Measurements from ENCODE around the gene ATP5ME. TPM values are rescaled to one million over a fixed set of nuclear protein-coding genes. Genes with fewer than 3 reads are reported as not detected.

Gene ATP5ME
- total RNA-seq, 4 donors from 2014 or later = 24.7 to 172 (median 91.5) TPM

DNA sequence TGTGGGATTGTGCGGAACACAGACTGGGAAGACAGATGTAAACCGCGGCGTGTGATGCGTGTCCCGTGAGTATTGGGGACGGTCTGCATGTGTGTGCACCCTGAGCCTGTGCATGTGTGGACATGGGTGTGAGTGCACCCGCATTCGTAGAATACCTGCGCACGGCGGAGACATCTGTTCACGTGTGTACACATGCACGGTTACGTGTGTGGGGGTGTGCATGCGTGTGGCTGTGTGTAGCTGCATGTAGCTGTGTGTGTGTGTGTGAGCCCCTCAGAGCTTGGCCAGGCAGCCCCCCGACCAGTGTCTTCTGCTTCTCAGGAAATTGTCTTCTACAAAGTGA, 19.6 kb downstream of the ATP5ME start:
- TF ChIP-seq POLR2A (IDR thresholded peaks at IDR 0.05) = no peak
- TF ChIP-seq, protein P1, sequence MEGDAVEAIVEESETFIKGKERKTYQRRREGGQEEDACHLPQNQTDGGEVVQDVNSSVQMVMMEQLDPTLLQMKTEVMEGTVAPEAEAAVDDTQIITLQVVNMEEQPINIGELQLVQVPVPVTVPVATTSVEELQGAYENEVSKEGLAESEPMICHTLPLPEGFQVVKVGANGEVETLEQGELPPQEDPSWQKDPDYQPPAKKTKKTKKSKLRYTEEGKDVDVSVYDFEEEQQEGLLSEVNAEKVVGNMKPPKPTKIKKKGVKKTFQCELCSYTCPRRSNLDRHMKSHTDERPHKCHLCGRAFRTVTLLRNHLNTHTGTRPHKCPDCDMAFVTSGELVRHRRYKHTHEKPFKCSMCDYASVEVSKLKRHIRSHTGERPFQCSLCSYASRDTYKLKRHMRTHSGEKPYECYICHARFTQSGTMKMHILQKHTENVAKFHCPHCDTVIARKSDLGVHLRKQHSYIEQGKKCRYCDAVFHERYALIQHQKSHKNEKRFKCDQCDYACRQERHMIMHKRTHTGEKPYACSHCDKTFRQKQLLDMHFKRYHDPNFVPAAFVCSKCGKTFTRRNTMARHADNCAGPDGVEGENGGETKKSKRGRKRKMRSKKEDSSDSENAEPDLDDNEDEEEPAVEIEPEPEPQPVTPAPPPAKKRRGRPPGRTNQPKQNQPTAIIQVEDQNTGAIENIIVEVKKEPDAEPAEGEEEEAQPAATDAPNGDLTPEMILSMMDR (IDR thresholded peaks at IDR 0.05 in 4 of 5, conservative IDR thresholded peaks at IDR 0.05 in 1 of 5) = no peak
- intact Hi-C loops (cut with DNase I; ENCODE audit: low total_unique reads) = no loop called here
- no peaks in the 10 kb centered on the region for H3K9me3 ChIP-seq
- no peak overlapping the region for H3K27ac ChIP-seq
- H3K27me3 ChIP-seq = peaks cover 16 to 33% (median 23%) of the 10 kb centered on the region in 3 donors
- ATAC-seq (no peak), DNase-seq (no peak)
- H3K36me3 ChIP-seq = no peaks in the 10 kb centered on the region
- H3K4me1 ChIP-seq = no peaks in the 10 kb centered on the region
- no peak overlapping the region for H3K4me3 ChIP-seq
- in situ Hi-C loops (cut with MboI; ENCODE audit: low sequenced_read_pairs in 4 of 4) = no loop called here

DNA sequence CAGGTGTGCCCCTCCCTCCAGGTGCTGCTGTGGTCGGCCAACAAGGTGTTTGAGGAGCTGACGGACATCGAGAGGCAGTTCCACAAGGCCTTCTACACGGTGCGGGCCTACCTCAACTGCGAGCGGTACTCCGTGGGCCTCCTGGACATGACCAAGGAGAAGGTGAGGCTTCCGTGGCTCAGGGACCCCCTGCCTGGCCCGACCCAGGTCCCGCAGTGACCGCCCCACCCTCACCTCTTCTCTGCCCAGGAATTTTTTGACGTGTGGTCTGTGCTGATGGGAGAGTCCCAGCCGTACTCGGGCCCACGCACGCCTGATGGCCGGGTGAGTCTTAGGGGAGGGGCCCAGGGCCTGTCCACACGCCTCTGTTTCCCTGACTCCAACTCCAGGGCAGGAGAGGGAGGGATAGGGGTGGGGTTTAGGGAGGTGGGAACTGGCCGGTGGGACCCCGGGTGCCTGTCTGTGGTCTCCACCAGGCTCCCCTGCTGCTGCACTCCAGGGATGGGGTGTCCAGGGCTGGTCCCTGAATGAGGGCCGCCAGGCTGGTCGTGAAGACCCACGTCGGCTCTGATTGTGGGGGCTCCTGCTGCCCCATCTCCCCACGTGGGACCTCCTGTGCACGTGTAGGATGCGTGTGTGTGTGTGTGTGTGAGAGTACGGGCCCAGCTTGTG, 20.1 kb downstream of the ATP5ME start:
- in situ Hi-C loops (cut with MboI; ENCODE audit: low sequenced_read_pairs in 4 of 4) = no loop called here
- no peak overlapping the region for H3K4me3 ChIP-seq
- TF ChIP-seq, protein P1 (IDR thresholded peaks at IDR 0.05 in 4 of 5, conservative IDR thresholded peaks at IDR 0.05 in 1 of 5) = no peak
- TF ChIP-seq POLR2A (IDR thresholded peaks at IDR 0.05) = no peak
- no peak for DNase-seq
- intact Hi-C loops (cut with DNase I; ENCODE audit: low total_unique reads) = no loop called here
- H3K27me3 ChIP-seq = peaks cover 17 to 36% (median 28%) of the 10 kb centered on the region in 3 donors
- H3K36me3 ChIP-seq = no peaks in the 10 kb centered on the region
- no peaks in the 10 kb centered on the region for H3K9me3 ChIP-seq
- H3K27ac ChIP-seq = no peak overlapping the region
- no peaks in the 10 kb centered on the region for H3K4me1 ChIP-seq
- ATAC-seq = no peak

DNA sequence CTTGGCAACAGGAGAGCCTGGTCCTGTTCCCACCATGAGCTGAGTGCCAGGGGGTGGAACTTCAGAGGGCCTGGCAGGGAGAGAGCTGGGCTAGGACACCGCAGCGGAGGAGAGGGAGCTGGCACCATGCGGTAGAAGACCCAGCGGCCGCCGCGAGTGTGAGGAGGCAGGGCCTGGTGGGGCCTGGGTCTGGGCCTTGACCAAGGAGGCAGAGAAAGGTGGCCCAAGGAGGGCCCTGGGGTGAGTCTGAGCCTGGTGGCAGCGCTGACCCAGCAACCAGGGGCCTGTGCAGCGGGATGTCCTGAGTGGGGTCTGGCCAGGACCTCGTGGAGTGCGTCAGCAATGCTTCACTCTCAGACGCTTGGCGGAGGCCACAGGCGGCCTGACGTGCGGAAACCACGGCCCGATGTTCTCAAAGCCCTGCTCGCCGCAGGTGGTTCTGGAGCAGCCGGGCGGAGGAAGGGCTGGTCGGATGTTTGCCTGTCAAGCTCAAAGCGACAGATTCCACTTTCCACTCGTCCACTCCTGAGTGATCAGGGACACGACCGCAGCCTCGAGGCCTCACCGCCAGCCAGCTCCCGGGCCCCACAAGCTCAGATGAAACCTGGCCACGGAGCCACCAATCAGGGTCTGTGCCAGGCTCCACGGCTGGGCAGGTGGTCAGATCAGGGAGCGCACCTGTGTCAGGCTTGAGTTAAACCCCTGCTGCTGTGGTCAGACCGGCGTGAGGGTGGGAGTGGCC, 20.8 kb downstream of the ATP5ME start:
- DNase-seq (no peak), ATAC-seq (no peak)
- in situ Hi-C loops (cut with MboI; ENCODE audit: low sequenced_read_pairs in 4 of 4) (no loop called here), intact Hi-C loops (cut with DNase I; ENCODE audit: low total_unique reads) (no loop called here)
- Histone ChIP-seq H3K27me3 (peaks cover 17 to 36% (median 28%) of the 10 kb centered on the region in 3 donors), H3K27ac (no peak overlapping the region), H3K4me1 (no peaks in the 10 kb centered on the region), H3K9me3 (no peaks in the 10 kb centered on the region), H3K36me3 (no peaks in the 10 kb centered on the region), H3K4me3 (no peak overlapping the region)
- TF ChIP-seq, protein P1 (IDR thresholded peaks at IDR 0.05 in 4 of 5, conservative IDR thresholded peaks at IDR 0.05 in 1 of 5) = no peak
- TF ChIP-seq POLR2A (IDR thresholded peaks at IDR 0.05) = no peak

DNA sequence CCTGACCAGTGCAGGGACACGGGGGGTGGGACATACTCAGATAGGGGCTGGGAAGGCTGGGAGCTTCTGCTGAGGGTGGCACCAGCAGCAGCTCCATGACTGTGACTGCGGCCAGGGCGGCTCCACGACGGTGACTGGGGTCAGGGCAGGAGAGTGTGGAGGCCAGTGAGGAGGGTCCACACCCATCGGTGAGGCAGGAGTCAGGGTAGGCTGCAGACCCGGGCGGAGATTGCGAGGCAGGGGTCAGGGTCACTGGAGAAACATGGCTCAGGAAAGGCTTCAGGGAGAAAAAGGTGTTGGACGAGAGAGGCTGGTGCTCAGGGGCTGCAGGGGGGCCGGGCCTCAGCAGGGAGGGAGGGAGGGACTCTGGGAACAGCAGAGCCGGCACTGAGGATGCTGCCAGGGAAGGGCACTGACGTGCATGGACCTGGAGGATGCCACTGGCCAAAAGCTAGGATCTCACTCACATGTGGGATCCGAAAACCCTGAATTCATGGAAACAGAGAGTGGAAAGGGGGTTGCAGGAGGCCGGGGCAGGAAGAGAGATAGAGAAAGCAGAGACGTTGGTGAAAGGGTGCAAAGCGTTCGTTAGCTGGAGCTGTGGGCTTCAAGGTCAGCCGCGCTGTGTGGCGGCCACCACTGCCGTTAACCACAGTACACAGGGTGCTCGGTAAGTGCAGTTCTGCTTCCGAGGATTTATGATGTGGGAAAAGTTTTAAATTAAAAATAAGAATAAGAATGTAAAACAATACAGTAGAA, 22.0 kb downstream of the ATP5ME start:
- intact Hi-C loops (cut with DNase I; ENCODE audit: low total_unique reads) (no loop called here), in situ Hi-C loops (cut with MboI; ENCODE audit: low sequenced_read_pairs in 4 of 4) (no loop called here)
- Histone ChIP-seq H3K4me1 (no peaks in the 10 kb centered on the region), H3K27ac (no peak overlapping the region), H3K4me3 (no peak overlapping the region), H3K36me3 (no peaks in the 10 kb centered on the region), H3K27me3 (peaks cover 22 to 36% (median 28%) of the 10 kb centered on the region in 3 donors), H3K9me3 (no peaks in the 10 kb centered on the region)
- no peak for DNase-seq
- ATAC-seq = no peak
- TF ChIP-seq POLR2A (IDR thresholded peaks at IDR 0.05) = no peak
- TF ChIP-seq, protein P1 (IDR thresholded peaks at IDR 0.05 in 4 of 5, conservative IDR thresholded peaks at IDR 0.05 in 1 of 5) = no peak

All from gastrocnemius medialis (tissue), 4 donors.